D721Med (cell line): ENCODE measurements around the gene WFS1.

Experiments
- DNase-seq: peaks from one replicate; pipeline ENCODE4 v3.0.0; 2011; ENCODE audit warnings: low spot score; ENCODE audit not compliant: insufficient read length
- FAIRE-seq: peaks from 2 replicates; lab custom pipeline; 2011; peaks lifted over from hg19 to GRCh38; lab: Jason Lieb, UNC
- TF ChIP-seq, protein P1 (sequence below): IDR thresholded peaks from 2 replicates; pipeline ENCODE4 v1.5.1; 2012; ENCODE audit warnings: mild to moderate bottlenecking, control low read depth; ENCODE audit not compliant: insufficient read depth; ENCODE audit errors: missing control alignments

Gene WFS1

GRCh38 chr4:6280365-6280996 is 10.8 kb downstream of the WFS1 start:
- DNase-seq (no peak), FAIRE-seq (no peak)

DNA sequence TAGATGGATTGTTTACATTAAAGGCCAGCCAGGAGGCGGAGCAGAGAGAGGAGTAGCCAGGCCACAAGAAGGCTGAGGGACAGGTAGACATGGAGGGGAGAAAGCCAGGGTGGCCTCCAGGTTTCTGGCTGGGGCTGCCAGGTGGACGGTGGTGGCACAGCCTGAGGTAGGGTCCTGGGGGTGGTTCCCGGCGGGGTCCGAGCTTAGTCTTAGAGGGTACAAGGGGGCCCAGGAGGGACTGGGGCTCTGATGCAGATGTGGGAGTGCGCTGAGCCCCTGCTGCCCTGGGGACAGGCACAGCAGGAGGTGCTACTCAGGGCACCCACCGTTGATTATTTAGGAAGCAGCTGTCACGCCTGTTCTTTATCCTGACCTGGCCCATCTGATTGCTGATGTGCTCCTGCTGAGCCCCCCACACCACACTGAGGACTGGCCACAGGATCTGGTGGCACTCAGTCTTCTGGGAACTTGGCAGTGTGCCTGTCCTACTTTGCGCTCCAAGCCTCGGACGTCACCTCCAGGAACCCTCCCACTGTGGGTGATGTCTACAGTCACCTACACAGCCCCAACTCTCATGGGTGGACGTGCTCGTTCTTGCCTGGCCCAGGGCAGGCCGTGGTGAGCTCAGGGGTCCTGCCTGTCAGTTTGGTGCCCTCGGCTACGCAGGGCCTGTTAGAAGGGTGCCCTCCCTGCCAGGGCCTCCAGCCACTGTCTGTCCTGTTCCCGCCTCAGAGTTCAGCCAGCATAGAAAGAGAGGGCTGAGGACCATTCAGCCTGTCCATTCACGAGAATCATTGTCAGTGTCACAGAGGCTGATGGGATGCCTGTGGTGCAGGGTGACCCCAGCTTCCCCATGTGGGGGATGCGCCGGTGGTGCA is 12.0 kb downstream of the WFS1 start:
- FAIRE-seq = no peak

More at GRCh38 chr4:6280365-6280996, 10.8 kb downstream of the WFS1 start:
- TF ChIP-seq, protein P1, sequence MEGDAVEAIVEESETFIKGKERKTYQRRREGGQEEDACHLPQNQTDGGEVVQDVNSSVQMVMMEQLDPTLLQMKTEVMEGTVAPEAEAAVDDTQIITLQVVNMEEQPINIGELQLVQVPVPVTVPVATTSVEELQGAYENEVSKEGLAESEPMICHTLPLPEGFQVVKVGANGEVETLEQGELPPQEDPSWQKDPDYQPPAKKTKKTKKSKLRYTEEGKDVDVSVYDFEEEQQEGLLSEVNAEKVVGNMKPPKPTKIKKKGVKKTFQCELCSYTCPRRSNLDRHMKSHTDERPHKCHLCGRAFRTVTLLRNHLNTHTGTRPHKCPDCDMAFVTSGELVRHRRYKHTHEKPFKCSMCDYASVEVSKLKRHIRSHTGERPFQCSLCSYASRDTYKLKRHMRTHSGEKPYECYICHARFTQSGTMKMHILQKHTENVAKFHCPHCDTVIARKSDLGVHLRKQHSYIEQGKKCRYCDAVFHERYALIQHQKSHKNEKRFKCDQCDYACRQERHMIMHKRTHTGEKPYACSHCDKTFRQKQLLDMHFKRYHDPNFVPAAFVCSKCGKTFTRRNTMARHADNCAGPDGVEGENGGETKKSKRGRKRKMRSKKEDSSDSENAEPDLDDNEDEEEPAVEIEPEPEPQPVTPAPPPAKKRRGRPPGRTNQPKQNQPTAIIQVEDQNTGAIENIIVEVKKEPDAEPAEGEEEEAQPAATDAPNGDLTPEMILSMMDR = no peak

DNA sequence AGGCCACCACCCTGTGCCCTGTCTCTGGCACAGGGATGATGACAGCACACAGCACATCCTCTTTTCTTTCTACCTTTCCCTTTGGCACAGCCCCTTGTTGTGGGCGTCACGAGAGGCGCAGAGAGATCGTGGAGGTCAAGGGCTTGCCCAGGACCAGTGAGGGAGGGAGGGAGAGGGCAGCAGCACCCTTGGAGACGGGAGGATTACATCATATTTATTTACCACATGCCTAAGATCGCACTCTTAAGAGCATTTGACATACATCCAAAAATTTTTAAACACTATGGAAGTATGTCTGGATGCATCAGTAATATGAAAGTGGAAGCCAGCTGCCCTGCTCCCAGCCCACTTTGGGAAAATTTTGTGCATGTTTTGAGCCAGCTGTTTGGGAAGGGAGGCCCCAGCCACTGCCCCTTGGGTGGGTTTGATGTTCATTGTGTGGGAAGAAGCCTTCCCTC is 12.7 kb downstream of the WFS1 start:
- FAIRE-seq (no peak), DNase-seq (no peak)
- TF ChIP-seq, protein P1 = no peak

More for the DNA sequence above, 12.0 kb downstream of the WFS1 start:
- TF ChIP-seq, protein P1 = no peak
- no peak for DNase-seq

DNA sequence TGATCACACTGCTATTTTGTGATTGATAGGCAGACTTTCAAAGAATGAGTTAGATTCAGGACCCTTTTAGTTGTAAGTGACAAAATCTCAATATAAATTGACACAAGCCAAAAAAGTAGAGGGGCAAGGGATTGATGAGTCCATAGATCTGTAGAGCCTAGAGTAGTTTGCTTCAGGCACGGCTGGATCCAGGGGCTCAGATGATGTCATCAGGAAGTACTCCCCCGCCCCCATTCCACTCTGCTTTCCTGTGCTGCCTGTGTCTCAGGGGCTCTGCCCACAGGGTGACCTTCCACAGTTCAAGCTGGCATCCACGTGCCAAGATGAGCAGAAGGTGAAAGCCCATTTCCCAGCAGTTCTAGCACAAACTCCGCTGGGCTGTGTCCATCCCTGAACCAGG is 13.6 kb downstream of the WFS1 start:
- DNase-seq = no peak
- no peak for FAIRE-seq
- TF ChIP-seq, protein P1 = no peak

DNA sequence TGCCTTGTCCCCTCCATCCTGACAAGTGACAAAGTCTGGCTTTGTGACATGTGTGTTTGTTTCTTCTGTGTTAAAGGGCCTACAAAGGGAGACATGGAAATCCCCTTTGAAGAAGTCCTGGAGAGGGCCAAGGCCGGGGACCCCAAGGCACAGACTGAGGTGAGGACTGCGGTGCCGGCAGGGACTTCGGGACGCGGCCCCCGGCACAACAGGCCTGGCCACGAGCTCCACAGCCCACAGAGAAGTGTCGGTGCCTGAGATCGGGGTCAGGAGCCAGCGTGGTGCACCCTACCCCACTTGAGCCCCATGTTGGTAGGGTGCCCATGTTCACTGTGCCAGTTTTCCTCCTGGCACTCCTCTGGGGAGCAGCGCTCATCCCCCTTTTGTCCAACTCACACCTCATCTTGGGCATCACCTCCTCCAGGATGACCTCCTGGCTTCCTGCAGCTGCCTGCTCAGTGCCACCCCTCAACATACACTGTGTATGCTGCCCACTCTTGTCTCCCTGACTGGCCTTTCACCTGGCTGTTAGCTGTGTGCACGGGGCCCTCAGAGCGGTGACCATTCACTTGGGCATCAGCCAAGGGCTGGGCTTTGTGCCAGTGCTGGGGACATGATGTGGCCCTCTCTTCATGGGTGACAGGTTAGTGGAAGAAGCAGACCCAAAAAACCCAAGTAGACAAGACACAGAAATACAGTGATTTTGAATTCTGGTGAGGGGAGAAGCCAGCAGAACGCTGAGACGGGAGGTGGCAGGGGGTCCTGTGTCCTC is 17.6 kb downstream of the WFS1 start:
- no peak for DNase-seq
- FAIRE-seq = no peak
- TF ChIP-seq, protein P1 = no peak

GRCh38 chr4:6288342-6288741 is 18.7 kb downstream of the WFS1 start:
- FAIRE-seq (no peak), DNase-seq (no peak)
- TF ChIP-seq, protein P1 = no peak
